GM12878 (cell line): Measurements from ENCODE around the gene ARHGAP26. TPM values are rescaled to one million over a fixed set of nuclear protein-coding genes. Genes with fewer than 3 reads are reported as not detected.
A peak's percentile ranks its signal among the peaks of the same experiment; 100 is the strongest.

ENCODE experiments used
- BACH1 ChIP-seq: fragments of 450-650 bp; IDR thresholded peaks from 2 replicates; pipeline ENCODE4 v1.6.1; 2017; ENCODE audit warnings: mild to moderate bottlenecking, borderline replicate concordance
- CHD1 ChIP-seq: IDR thresholded peaks from 2 replicates; pipeline ENCODE4 v1.6.1; 2012; ENCODE audit warnings: low read depth, low read length, improper control_type of control experiment
- CHD2 ChIP-seq: IDR thresholded peaks from 2 replicates; pipeline ENCODE4 v1.6.1; 2011; ENCODE audit warnings: low read depth, low read length, improper control_type of control experiment, borderline replicate concordance
- CHD4 ChIP-seq: fragments of 200-600 bp; sonication (generic); IDR thresholded peaks from 2 replicates; pipeline ENCODE4 v1.6.1; 2016; ENCODE audit warnings: mild to moderate bottlenecking
- CREM ChIP-seq: IDR thresholded peaks from 2 replicates; pipeline ENCODE4 v1.6.1; 2014; ENCODE audit warnings: antibody characterized with exemption, low read depth
- DPF2 ChIP-seq: fragments of 450-650 bp; IDR thresholded peaks from 2 replicates; pipeline ENCODE4 v1.6.1; 2017; ENCODE audit warnings: mild to moderate bottlenecking
- E2F4 ChIP-seq: IDR thresholded peaks from 2 replicates; pipeline ENCODE4 v1.6.1; 2012; ENCODE audit warnings: low read depth, low read length, improper control_type of control experiment
- EP300 ChIP-seq, 2 experiments: fragments of 150-350 bp in 1 of 2; IDR thresholded peaks; 2 replicates each; pipeline ENCODE4 v1.6.1; 2011 to 2012; ENCODE audit warnings: low read depth in 2 of 2, low read length in 2 of 2, borderline replicate concordance in 1 of 2, improper control_type of control experiment in 1 of 2, inconsistent platforms in 1 of 2; ENCODE audit not compliant: control insufficient read depth in 1 of 2
- FOXK2 ChIP-seq: fragments of 450-650 bp; IDR thresholded peaks from 2 replicates; pipeline ENCODE4 v1.6.1; 2017; ENCODE audit warnings: mild to moderate bottlenecking, moderate library complexity
- IKZF1 ChIP-seq: fragments of 450-650 bp; conservative IDR thresholded peaks from 2 replicates; pipeline ENCODE4 v1.6.1; 2017; ENCODE audit warnings: antibody characterized with exemption, mild to moderate bottlenecking
- IRF4 ChIP-seq: IDR thresholded peaks from 2 replicates; pipeline ENCODE4 v1.6.1; 2011; ENCODE audit warnings: low read depth, low read length
- PAX5 ChIP-seq: IDR thresholded peaks from 2 replicates; pipeline ENCODE4 v1.6.1; 2011; ENCODE audit warnings: low read depth, low read length, borderline replicate concordance
- RAD51 ChIP-seq: fragments of 450-650 bp; IDR thresholded peaks from 2 replicates; pipeline ENCODE4 v1.6.1; 2016; ENCODE audit warnings: moderate library complexity, mild to moderate bottlenecking, inconsistent platforms
- RBBP5 ChIP-seq: fragments of 200-600 bp; sonication (generic); conservative IDR thresholded peaks from 2 replicates; pipeline ENCODE4 v1.6.1; 2016
- RELA ChIP-seq: fragments of 450-650 bp; IDR thresholded peaks from 2 replicates; pipeline ENCODE4 v1.8.0; 2014; ENCODE audit warnings: borderline replicate concordance; ENCODE audit not compliant: partially characterized antibody
- SUZ12 ChIP-seq: fragments of 200-600 bp; sonication (generic); IDR thresholded peaks from one replicate; pipeline ENCODE4 v1.6.1; 2018; ENCODE audit warnings: antibody characterized with exemption, mild to moderate bottlenecking; ENCODE audit not compliant: unreplicated experiment
- ZBED1 ChIP-seq: IDR thresholded peaks from 2 replicates; pipeline ENCODE4 v1.6.1; 2016; ENCODE audit warnings: borderline replicate concordance
- ZBTB33 ChIP-seq: fragments of 450-650 bp; IDR thresholded peaks from 2 replicates; pipeline ENCODE4 v1.6.1; 2017; ENCODE audit warnings: mild to moderate bottlenecking
- ZBTB4 ChIP-seq: fragments of 450-650 bp; formaldehyde crosslinking; IDR thresholded peaks from 2 replicates; pipeline ENCODE4 v1.4.0; 2022; ENCODE audit warnings: mild to moderate bottlenecking, moderate library complexity
- ZNF274 ChIP-seq: IDR thresholded peaks from one replicate; pipeline ENCODE4 v1.8.0; 2011; ENCODE audit not compliant: insufficient read length, insufficient read depth
- polyA plus RNA-seq, 11 experiments: library from polyadenylated mRNA; depleted of rRNA in 4 of 11; unstranded in 6 of 11; stranded (reverse) in 5 of 11; fragments of >200 nt; fragmentation: Nextera tagmentation in 4 of 11; fragmentation: Illumina TruSeq in 1 of 11; extraction: Ambion mirVana in 4 of 11; extraction: Trizol in 1 of 11; gene quantifications; 1 replicate in 1 of 11; 2 replicates in 10 of 11; pipeline versions ENCODE4 v1.2.1 to v1.2.3, GENCODE V29; 2011 to 2016; ENCODE audit warnings: inconsistent platforms in 2 of 11, missing spikeins in 2 of 11, low read depth in 1 of 11
- total RNA-seq, 4 experiments: library from RNA; depleted of rRNA in 3 of 4; stranded (reverse); fragments of >200 nt in 3 of 4; fragmentation: Illumina TruSeq in 1 of 4; extraction: Trizol in 1 of 4; gene quantifications; 2 replicates each; pipeline versions ENCODE4 v1.2.1 to v1.2.3, GENCODE V29; 2013 to 2021

The ARHGAP26 gene
- total and polyA plus RNA-seq, 10 of the 15 experiments (the other 5 are each of a cell fraction or from before 2014, with no cell fraction given), result 9.4 to 41.5 (median 19.3) TPM

GRCh38 chr5:143002459-143003327 is 232.5 kb downstream of the ARHGAP26 start (continued):
- TF ChIP-seq ZNF274, result no peak
- no peak for TF ChIP-seq CHD4
- TF ChIP-seq IRF4, result peak; percentile 51; the same call in 1 of the 2 replicates
- no peak for TF ChIP-seq FOXK2
- TF ChIP-seq IKZF1, result peak; percentile 66
- TF ChIP-seq E2F4, result no peak
- TF ChIP-seq RELA, result no peak
- TF ChIP-seq CHD1, result no peak
- TF ChIP-seq CREM, result peak; percentile 67
- TF ChIP-seq PAX5, result peak; percentile 87
- peak; percentile 74 for TF ChIP-seq CHD2
- no peak for TF ChIP-seq ZBTB4 (CRISPR knock-in tag)
- TF ChIP-seq ZBED1, result peak; percentile 48; the same call in 1 of the 2 replicates
- peak; percentile 95 to 97 for TF ChIP-seq EP300 (IDR thresholded peaks at IDR 0.05; ENCODE audit: borderline replicate concordance in 1 of 2, control insufficient read depth in 1 of 2, low read depth in 2 of 2, low read length in 2 of 2)
- no peak; the same call in 1 of the 2 replicates for TF ChIP-seq BACH1
- TF ChIP-seq ZBTB33, result no peak
- no peak for TF ChIP-seq SUZ12
- peak; percentile 81; the same call in 1 of the 2 replicates for TF ChIP-seq DPF2
- peak; percentile 30; the same call in 1 of the 2 replicates for TF ChIP-seq RAD51
- no peak for TF ChIP-seq RBBP5
